GM23338 (cell line): ENCODE results near the gene MR1. TPM values are rescaled to one million over a fixed set of nuclear protein-coding genes. Genes with fewer than 3 reads are reported as not detected.

Source experiments
- ATAC-seq: fragments of 200-7000 bp; cut with Tn5 transposase; 3 replicates; pipeline ENCODE4 v1.9.1; 2020
- DNase-seq: peaks from one replicate; pipeline ENCODE4 v3.0.0-alpha.2; 2015; ENCODE audit warnings: low spot score
- H2AFZ ChIP-seq: fragments of 200-600 bp; sonication (generic); 2 replicates; pipeline ENCODE4 v1.8.0; 2016; ENCODE audit warnings: antibody characterized with exemption, mild to moderate bottlenecking, moderate library complexity
- H3F3A ChIP-seq: fragments of 200-600 bp; sonication (generic); replicated peaks from 2 replicates; pipeline ENCODE4 v1.8.0; 2017; ENCODE audit warnings: antibody characterized with exemption, mixed run types, low read depth
- H3K27ac ChIP-seq: fragments of 200-600 bp; sonication (generic); 2 replicates; pipeline ENCODE4 v1.6.1; 2016; ENCODE audit warnings: low read depth
- H3K27me3 ChIP-seq: fragments of 200-600 bp; sonication (generic); 2 replicates; pipeline ENCODE4 v1.8.0; 2016; ENCODE audit warnings: mild to moderate bottlenecking, mixed run types, moderate library complexity; ENCODE audit not compliant: insufficient read depth
- H3K36me3 ChIP-seq: fragments of 200-600 bp; sonication (generic); 2 replicates; pipeline ENCODE4 v1.8.0; 2016; ENCODE audit warnings: mild to moderate bottlenecking; ENCODE audit not compliant: insufficient read depth
- H3K4me1 ChIP-seq: fragments of 200-600 bp; sonication (generic); 2 replicates; pipeline ENCODE4 v1.8.0; 2016; ENCODE audit warnings: mild to moderate bottlenecking, moderate library complexity; ENCODE audit not compliant: insufficient read depth
- H3K4me2 ChIP-seq: fragments of 200-600 bp; sonication (generic); 2 replicates; pipeline ENCODE4 v1.7.1; 2017; ENCODE audit warnings: mixed run types
- H3K4me3 ChIP-seq: fragments of 200-600 bp; sonication (generic); 2 replicates; pipeline ENCODE4 v1.6.1; 2016; ENCODE audit warnings: mixed run types
- H3K79me2 ChIP-seq: fragments of 200-600 bp; sonication (generic); replicated peaks from 2 replicates; pipeline ENCODE4 v1.8.0; 2017; ENCODE audit warnings: mild to moderate bottlenecking; ENCODE audit not compliant: insufficient read depth
- H3K9me2 ChIP-seq: fragments of 200-600 bp; sonication (generic); 2 replicates; pipeline ENCODE4 v1.8.0; 2017; ENCODE audit not compliant: insufficient read depth
- H4K20me1 ChIP-seq: fragments of 200-600 bp; sonication (generic); replicated peaks from 2 replicates; pipeline ENCODE4 v1.8.0; 2017; ENCODE audit warnings: mild to moderate bottlenecking; ENCODE audit not compliant: insufficient read depth
- H3K27ac Mint-ChIP-seq: 2 replicates; pipeline ENCODE4 v1.8.0; 2020; ENCODE audit warnings: inconsistent platforms, mild to moderate bottlenecking, moderate library complexity, mixed read lengths
- H3K27me3 Mint-ChIP-seq: 3 replicates; pipeline ENCODE4 v1.8.0; 2022; ENCODE audit warnings: low read depth, mild to moderate bottlenecking, moderate library complexity, mixed read lengths, inconsistent platforms; ENCODE audit not compliant: insufficient read depth, poor library complexity
- H3K36me3 Mint-ChIP-seq: 3 replicates; pipeline ENCODE4 v1.8.0; 2021; ENCODE audit warnings: low read depth, mild to moderate bottlenecking, inconsistent platforms, moderate library complexity, mixed read lengths
- H3K4me1 Mint-ChIP-seq: 3 replicates; pipeline ENCODE4 v1.8.0; 2020; ENCODE audit warnings: mild to moderate bottlenecking, inconsistent platforms, mixed read lengths
- H3K4me3 Mint-ChIP-seq: 3 replicates; pipeline ENCODE4 v1.8.0; 2021; ENCODE audit warnings: moderate library complexity, mild to moderate bottlenecking, inconsistent platforms, mixed read lengths
- H3K9me3 Mint-ChIP-seq: 3 replicates; pipeline ENCODE4 v1.8.0; 2020; ENCODE audit warnings: moderate library complexity, mild to moderate bottlenecking, inconsistent platforms, mixed read lengths
- CREB1 ChIP-seq: fragments of 250-450 bp; sonication (Bioruptor Pico); IDR thresholded peaks from 2 replicates; pipeline ENCODE4 v1.5.0; 2020; ENCODE audit warnings: low read depth, mild to moderate bottlenecking, moderate library complexity
- CTCF ChIP-seq, 2 experiments: fragments of 200-600 bp in 1 of 2; sonication (generic) in 1 of 2; conservative IDR thresholded peaks; 2 replicates each; pipeline versions ENCODE4 v1.5.1 to v1.6.1; 2016 to 2017; ENCODE audit warnings: antibody characterized with exemption in 2 of 2, low read depth in 2 of 2, mild to moderate bottlenecking in 2 of 2, moderate library complexity in 1 of 2
- ETS1 ChIP-seq: IDR thresholded peaks from 2 replicates; pipeline ENCODE4 v1.6.1; 2016; ENCODE audit warnings: antibody characterized with exemption
- EZH2 ChIP-seq: fragments of 200-600 bp; sonication (generic); IDR thresholded peaks from one replicate; pipeline ENCODE4 v1.8.0; 2017; ENCODE audit warnings: antibody characterized with exemption, mild to moderate bottlenecking, low read depth; ENCODE audit not compliant: unreplicated experiment
- EZH2phosphoT487 ChIP-seq: fragments of 200-600 bp; sonication (generic); IDR thresholded peaks from one replicate; pipeline ENCODE4 v1.8.1; 2018; ENCODE audit warnings: antibody characterized with exemption; ENCODE audit not compliant: unreplicated experiment
- JUNB ChIP-seq: IDR thresholded peaks from one replicate; pipeline ENCODE4 v1.6.1; 2016; ENCODE audit warnings: antibody characterized with exemption; ENCODE audit not compliant: unreplicated experiment
- NANOG ChIP-seq: IDR thresholded peaks from 2 replicates; pipeline ENCODE4 v1.6.1; 2016; ENCODE audit warnings: antibody characterized with exemption, borderline replicate concordance
- POLR2AphosphoS5 ChIP-seq: IDR thresholded peaks from 2 replicates; pipeline ENCODE4 v1.6.1; 2016; ENCODE audit warnings: antibody characterized with exemption, low read depth
- REST ChIP-seq: IDR thresholded peaks from one replicate; pipeline ENCODE4 v1.6.1; 2018; ENCODE audit warnings: antibody characterized with exemption; ENCODE audit not compliant: unreplicated experiment
- STAT1 ChIP-seq: IDR thresholded peaks from one replicate; pipeline ENCODE4 v1.6.1; 2016; ENCODE audit warnings: antibody characterized with exemption; ENCODE audit not compliant: unreplicated experiment
- ZNF114 ChIP-seq: fragments of 250-450 bp; sonication (Bioruptor Pico); IDR thresholded peaks from 2 replicates; pipeline ENCODE4 v1.5.0; 2020; ENCODE audit warnings: mild to moderate bottlenecking, moderate library complexity
- ZNF331 ChIP-seq: fragments of 250-450 bp; sonication (Bioruptor Pico); IDR thresholded peaks from 2 replicates; pipeline ENCODE4 v1.5.0; 2020; ENCODE audit warnings: low read depth, mild to moderate bottlenecking, moderate library complexity
- ZNF462 ChIP-seq: fragments of 250-450 bp; sonication (Bioruptor Pico); IDR thresholded peaks from 2 replicates; pipeline ENCODE4 v1.5.0; 2020; ENCODE audit warnings: mild to moderate bottlenecking, moderate library complexity
- polyA plus RNA-seq: library from polyadenylated mRNA; unstranded; fragments of >200 nt; fragmentation: Nextera tagmentation; extraction: Ambion mirVana; gene quantifications from 2 replicates; pipeline ENCODE4 v1.2.1, GENCODE V29; 2016
- total RNA-seq: library from RNA; depleted of rRNA; stranded (reverse); fragments of >200 nt; shearing (Covaris generic); gene quantifications from 2 replicates; pipeline ENCODE4 v1.2.3, GENCODE V29; 2014

Gene MR1
- total and polyA plus RNA-seq, 2 experiments from 2014 or later, result 0.18 TPM; not detected in 1

GRCh38 chr1:181028615-181029014 is 5.2 kb upstream of the MR1 start:
- Histone ChIP-seq H3K9me2 (0 out of 2 replicates have a peak, but pooled peaks cover 2% of the 10 kb centered on the region), H3K79me2 (no peaks in the 10 kb centered on the region), H4K20me1 (no peaks in the 10 kb centered on the region), H3K4me2 (no peak overlapping the region), H3K4me1 (no peaks in the 10 kb centered on the region), H3F3A (no peaks in the 10 kb centered on the region), H3K27me3 (no peaks in the 10 kb centered on the region), H3K27ac (no peak overlapping the region), H3K4me3 (no peak overlapping the region), H2AFZ (no peak overlapping the region), H3K36me3 (no peaks in the 10 kb centered on the region)
- Mint-ChIP-seq H3K36me3 (no peaks in the 10 kb centered on the region; the same call in 2 of the 3 replicates), H3K9me3 (no peaks in the 10 kb centered on the region), H3K27me3 (no peaks in the 10 kb centered on the region), H3K4me3 (no peak overlapping the region), H3K27ac (no peak overlapping the region), H3K4me1 (no peaks in the 10 kb centered on the region; the same call in 2 of the 3 replicates)
- DNase-seq, result no peak
- TF ChIP-seq NANOG (no peak), POLR2AphosphoS5 (no peak), ZNF331 (no peak), REST (no peak), ZNF114 (CRISPR knock-in tag) (no peak), STAT1 (no peak), ETS1 (no peak), EZH2 (no peak), JUNB (no peak), ZNF462 (CRISPR knock-in tag) (no peak), CREB1 (CRISPR knock-in tag) (no peak), CTCF (conservative IDR thresholded peaks at IDR 0.05; ENCODE audit: low read depth in 2 of 2) (no peak), EZH2phosphoT487 (no peak)
- ATAC-seq, result no peak
